Stomach (tissue), 9 donors: ENCODE data around the gene ASMTL. TPM values are rescaled to one million over a fixed set of nuclear protein-coding genes. Genes with fewer than 3 reads are reported as not detected.

Source experiments
- DNase-seq, 2 donors: peaks; one replicate each; pipeline versions ENCODE4 v3.0.0 to v3.0.0-alpha.2; 2013 to 2019
- H3K27ac ChIP-seq, 5 donors: fragments of 200-600 bp in 4 of 5; sonication (generic) in 4 of 5; one replicate each; pipeline ENCODE4 v1.5.1; 2013 to 2019; ENCODE audit warnings: mild to moderate bottlenecking in 1 of 5, moderate library complexity in 1 of 5
- H3K27me3 ChIP-seq, 3 donors: fragments of 200-600 bp; sonication (generic); one replicate each; pipeline ENCODE4 v1.5.1; 2017 to 2019; ENCODE audit warnings: mixed run types in 1 of 3
- H3K36me3 ChIP-seq, 4 donors: fragments of 200-600 bp; sonication (generic); 1 replicate in 3 of 4; 2 replicates in 1 of 4; pipeline ENCODE4 v1.5.1; 2016 to 2019
- H3K4me1 ChIP-seq, 4 donors: fragments of 200-600 bp; sonication (generic); one replicate each; pipeline ENCODE4 v1.5.1; 2016 to 2019
- H3K4me3 ChIP-seq, 4 donors: fragments of 200-600 bp; sonication (generic) in 3 of 4; one replicate each; pipeline ENCODE4 v1.5.1; 2016 to 2019; ENCODE audit warnings: mild to moderate bottlenecking in 1 of 4
- H3K9me3 ChIP-seq, 4 donors: fragments of 200-600 bp; sonication (generic); one replicate each; pipeline ENCODE4 v1.5.1; 2016 to 2019
- CTCF ChIP-seq, 7 experiments: fragments of 450-650 bp in 4 of 7; fragments of 200-600 bp in 3 of 7; sonication (generic) in 3 of 7; IDR thresholded peaks; one replicate each; pipeline ENCODE4 v1.5.1; 2016 to 2019; ENCODE audit warnings: antibody characterized with exemption in 7 of 7, control low read depth in 2 of 7, mild to moderate bottlenecking in 1 of 7
- EP300 ChIP-seq: sonication (generic); formaldehyde crosslinking; IDR thresholded peaks from one replicate; pipeline ENCODE4 v1.6.1; 2017; ENCODE audit warnings: antibody characterized with exemption
- POLR2A ChIP-seq, 4 donors: fragments of 450-650 bp; IDR thresholded peaks; one replicate each; pipeline ENCODE4 v1.6.1; 2016; ENCODE audit warnings: antibody characterized with exemption in 4 of 4, control low read depth in 2 of 4, mild to moderate bottlenecking in 1 of 4, moderate library complexity in 1 of 4
- POLR2AphosphoS5 ChIP-seq, 3 donors: sonication (generic); formaldehyde crosslinking; IDR thresholded peaks; one replicate each; pipeline ENCODE4 v1.6.1; 2016; ENCODE audit warnings: antibody characterized with exemption in 3 of 3
- WGBS, 5 donors: extraction: QIAGEN DNeasy Blood & Tissue Kit in 3 of 5; methylation state at CpG; one replicate each; pipeline versions ENCODE4 v1.1.5 to v1.1.7; 2013 to 2018; 5-methylcytosine and 5-hydroxymethylcytosine counted together
- intact Hi-C: fragments of 100-400 bp; cut with DNase I; formaldehyde crosslinking; loops from one replicate; pipeline ENCODE4 v1.15.1; 2023; ENCODE audit warnings: low total_unique reads
- polyA plus RNA-seq, 3 donors: library from polyadenylated mRNA; stranded (reverse); fragments of 200-250 nt; gene quantifications; one replicate each; pipeline ENCODE4 v1.2.3, GENCODE V29; 2013
- total RNA-seq, 5 donors: library from RNA; depleted of rRNA; stranded (reverse); fragments of >200 nt; gene quantifications; one replicate each; pipeline versions ENCODE4 v1.1.0 to v1.2.3, GENCODE V29; 2014 to 2016
- donor health status: healthy with polysubstance abuse.
- donor health status: Bipolar disorder and iron deficiency.
- donor health status: healthy.

Gene ASMTL
- total and polyA plus RNA-seq, 8 donors: 5.8 to 45.8 (median 17.9) TPM

- Histone ChIP-seq H3K9me3 (peaks cover 6 to 11% (median 10%) of the 10 kb centered on the region in 4 donors), H3K36me3 (peaks cover 7 to 26% (median 19%) of the 10 kb centered on the region in 4 donors), H3K4me3 (no peak overlapping the region), H3K27me3 (no peaks in the 10 kb centered on the region), H3K4me1 (no peaks in the 10 kb centered on the region), H3K27ac (no peak overlapping the region)
- TF ChIP-seq POLR2AphosphoS5 (IDR thresholded peaks at IDR 0.05): no peak
- TF ChIP-seq CTCF (IDR thresholded peaks at IDR 0.05): no peak
- TF ChIP-seq POLR2A (IDR thresholded peaks at IDR 0.05): no peak
- no peak for TF ChIP-seq EP300
- DNase-seq: no peak
- intact Hi-C loops: no loop called here
- WGBS, 5 donors: 77 to 86% (median 81%) methylated on average over 10 to 11 of the region's 11 CpGs
Measured at GRCh38 chrX:1354036-1355019, 98.4 kb downstream of the ASMTL start.

Other genes with a start within 250 kb of the ASMTL start
- not detected for gene CRLF2, start 240.3 kb downstream of the ASMTL start, total RNA-seq
- gene CRLF2, start 240.3 kb downstream of the ASMTL start, polyA plus RNA-seq: not detected
- 10 to 100 TPM in 1 of 5 donors, 1 to 10 TPM in 4; 1.4 to 11.2 (median 6.7) TPM for gene CSF2RA, start 184.1 kb downstream of the ASMTL start, total RNA-seq
- gene CSF2RA, start 184.1 kb downstream of the ASMTL start, polyA plus RNA-seq: 1 to 10 TPM; 2.3 to 2.6 (median 2.3) TPM
- gene IL3RA, start 116.1 kb downstream of the ASMTL start, total RNA-seq: 10 to 100 TPM in 1 of 5 donors, 1 to 10 TPM in 3, not detected in 1; 2.4 to 10.1 (median 3.2) TPM
- 1 to 10 TPM; 4.5 to 6.4 (median 6.1) TPM for gene IL3RA, start 116.1 kb downstream of the ASMTL start, polyA plus RNA-seq
- gene SLC25A6, start 60.8 kb downstream of the ASMTL start, total RNA-seq: 100 to 1,000 TPM; 119 to 707 (median 391) TPM
- gene SLC25A6, start 60.8 kb downstream of the ASMTL start, polyA plus RNA-seq: 100 to 1,000 TPM; 416 to 606 (median 518) TPM
- gene P2RY8, start 84.3 kb upstream of the ASMTL start, total RNA-seq: 1 to 10 TPM in 3 of 5 donors, not detected in 2; 1.8 to 3.3 (median 1.9) TPM
- gene P2RY8, start 84.3 kb upstream of the ASMTL start, polyA plus RNA-seq: under 1 TPM; 0.31 to 0.76 (median 0.70) TPM
- 100 to 1,000 TPM in 3 of 5 donors, 10 to 100 TPM in 2; 32.3 to 141 (median 109) TPM for gene AKAP17A, start 138.7 kb upstream of the ASMTL start, total RNA-seq
- 10 to 100 TPM; 13.3 to 32.6 (median 15.8) TPM for gene AKAP17A, start 138.7 kb upstream of the ASMTL start, polyA plus RNA-seq
- gene ASMT, start 162.2 kb upstream of the ASMTL start, total RNA-seq: not detected
- under 1 TPM in 1 of 3 donors, not detected in 2; 0.43 TPM for gene ASMT, start 162.2 kb upstream of the ASMTL start, polyA plus RNA-seq